Activated CD4-positive, alpha-beta T cell treated with anti-CD3 and anti-CD28 coated beads, Interleukin-2, amount 10 ng/mL, durations not matched to agents 7 days and 5 days (primary cell): Measurements from ENCODE around the gene SVOPL. TPM values are rescaled to one million over a fixed set of nuclear protein-coding genes. Genes with fewer than 3 reads are reported as not detected.

Experiments
- CTCF ChIA-PET: fragments of 350-600 bp; sonication (Branson Sonifier 250); formaldehyde crosslinking; loops from one replicate; lab custom pipeline; 2021; ENCODE audit warnings: antibody characterized with exemption; lab: Charles Lee
- POLR2A ChIA-PET: fragments of 350-600 bp; sonication (Branson Sonifier 250); formaldehyde crosslinking; loops from one replicate; lab custom pipeline; 2021; ENCODE audit warnings: antibody characterized with exemption; lab: Charles Lee
- DNase-seq: peaks from one replicate; pipeline ENCODE4 v3.0.0-alpha.2; 2020
- H3K27ac Mint-ChIP-seq: one replicate; pipeline ENCODE4 v1.8.0; 2021; ENCODE audit warnings: mild to moderate bottlenecking, moderate library complexity, mixed read lengths
- H3K27me3 Mint-ChIP-seq: one replicate; pipeline ENCODE4 v1.8.0; 2021; ENCODE audit warnings: mixed read lengths
- H3K36me3 Mint-ChIP-seq: one replicate; pipeline ENCODE4 v1.8.0; 2021; ENCODE audit warnings: low read depth, mixed read lengths
- H3K4me1 Mint-ChIP-seq: one replicate; pipeline ENCODE4 v1.8.0; 2021; ENCODE audit warnings: mixed read lengths
- H3K4me3 Mint-ChIP-seq: one replicate; pipeline ENCODE4 v1.8.0; 2021; ENCODE audit warnings: mild to moderate bottlenecking, moderate library complexity, mixed read lengths
- H3K9me3 Mint-ChIP-seq: one replicate; pipeline ENCODE4 v1.8.0; 2021; ENCODE audit warnings: mixed read lengths
- total RNA-seq, 2 experiments: library from RNA; stranded (reverse); gene quantifications; one replicate each; pipeline ENCODE4 v1.2.3, GENCODE V29; 2021

Gene SVOPL
- total RNA-seq, 2 experiments from 2014 or later = 1.3 to 2.3 TPM

DNA sequence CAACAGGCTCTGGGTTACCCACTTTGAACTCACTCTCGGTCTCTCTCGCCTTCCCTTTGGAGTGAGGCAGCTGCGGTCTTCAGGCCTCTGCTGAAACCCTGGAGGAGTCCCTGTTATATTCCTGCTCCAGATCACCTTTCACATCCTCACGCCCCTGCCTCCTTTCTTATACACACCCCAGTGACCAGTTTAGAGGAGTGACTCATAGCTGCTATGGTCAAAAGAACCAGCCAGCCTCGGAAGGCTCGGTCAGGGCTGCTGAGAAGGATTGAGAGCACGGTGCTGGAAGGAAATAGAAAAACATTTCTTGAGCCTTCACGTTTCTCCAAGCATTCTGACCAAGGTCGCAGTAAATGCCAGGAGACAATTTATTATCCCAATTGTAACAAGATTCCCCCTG lies 28.3 kb upstream of the SVOPL start:
- Mint-ChIP-seq H3K36me3 (no peaks in the 10 kb centered on the region), H3K27ac (no peak overlapping the region), H3K4me1 (peaks cover 3% of the 10 kb centered on the region), H3K4me3 (no peak overlapping the region), H3K9me3 (no peaks in the 10 kb centered on the region), H3K27me3 (no peaks in the 10 kb centered on the region)
- CTCF ChIA-PET = interaction anchor here (3.6 kb wide), 1 partner anchor 9 kb away, joined by 9 read pairs; no protein-coding TSS in a partner anchor
- no peak for DNase-seq
- POLR2A ChIA-PET = no interaction called here

DNA sequence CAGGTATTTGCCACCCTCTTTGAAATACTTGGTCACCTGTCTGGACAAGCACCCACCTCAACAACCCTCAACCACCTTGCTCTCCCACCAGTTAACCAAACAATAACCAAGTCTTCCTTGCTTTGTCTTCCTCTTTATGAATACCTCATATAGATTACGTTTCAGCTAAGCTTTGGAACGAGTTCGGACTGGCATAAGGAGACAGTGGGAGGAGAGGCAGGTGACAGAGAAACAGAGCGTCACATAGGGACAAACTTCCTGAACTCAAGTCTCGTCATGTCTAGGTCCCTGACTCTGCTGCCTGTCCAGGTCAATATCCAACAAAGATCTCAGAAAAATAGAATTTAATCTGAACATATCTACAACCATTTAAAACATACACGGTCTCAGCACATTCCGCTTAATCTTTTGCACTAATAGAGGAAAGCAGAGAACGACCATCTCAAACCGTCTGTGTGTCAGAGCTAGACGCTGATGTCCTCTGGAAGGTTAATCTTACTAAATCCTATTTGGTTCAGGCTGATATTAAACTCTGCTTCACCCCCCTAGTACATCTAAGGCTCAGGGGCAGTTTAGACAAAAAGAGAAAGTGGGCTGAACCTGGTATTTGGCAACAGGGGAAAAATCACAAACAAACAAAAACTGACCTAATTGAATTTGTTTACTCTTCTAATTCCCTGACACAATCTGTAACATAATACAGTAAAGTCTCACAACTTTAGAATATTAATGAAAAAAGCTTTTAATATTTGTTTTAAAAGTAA lies 26.4 kb upstream of the SVOPL start:
- Mint-ChIP-seq H3K27ac (no peak overlapping the region), H3K4me1 (no peaks in the 10 kb centered on the region), H3K9me3 (no peaks in the 10 kb centered on the region), H3K27me3 (no peaks in the 10 kb centered on the region), H3K4me3 (no peak overlapping the region), H3K36me3 (no peaks in the 10 kb centered on the region)
- ChIA-PET POLR2A (no interaction called here), CTCF (interaction anchor here (0.6 to 3.6 kb wide), 3 partner anchors 11 to 209 kb away, joined by 3 to 9 read pairs (median 4); no protein-coding TSS in a partner anchor)
- no peak for DNase-seq

DNA sequence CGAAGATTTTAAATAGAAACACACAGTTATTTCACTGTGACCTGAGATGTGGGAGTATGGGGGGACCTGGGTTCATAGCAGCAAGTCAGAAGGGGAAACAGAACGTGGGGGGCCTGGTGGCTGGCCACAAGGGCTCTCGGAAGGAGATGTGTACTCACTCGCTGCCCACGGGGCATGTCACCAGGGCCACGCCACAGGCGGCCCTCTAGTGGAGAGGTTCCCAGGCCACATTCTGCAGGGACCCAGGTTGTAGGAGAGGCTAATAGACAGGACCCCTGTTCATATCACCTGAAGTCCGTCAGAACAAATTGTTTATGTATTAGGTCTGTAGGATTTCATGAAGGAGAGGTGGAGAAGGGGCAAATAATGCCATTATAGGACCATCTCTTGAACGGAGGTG lies 25.1 kb upstream of the SVOPL start:
- no peaks in the 10 kb centered on the region for H3K4me1 Mint-ChIP-seq
- no peaks in the 10 kb centered on the region for H3K36me3 Mint-ChIP-seq
- no peak overlapping the region for H3K4me3 Mint-ChIP-seq
- CTCF ChIA-PET = interaction anchor here (1.0 to 3.6 kb wide), 2 partner anchors 12 to 24 kb away, joined by 4 to 9 read pairs; no protein-coding TSS in a partner anchor
- DNase-seq = no peak
- H3K27me3 Mint-ChIP-seq = no peaks in the 10 kb centered on the region
- POLR2A ChIA-PET = no interaction called here
- no peaks in the 10 kb centered on the region for H3K9me3 Mint-ChIP-seq
- no peak overlapping the region for H3K27ac Mint-ChIP-seq

DNA sequence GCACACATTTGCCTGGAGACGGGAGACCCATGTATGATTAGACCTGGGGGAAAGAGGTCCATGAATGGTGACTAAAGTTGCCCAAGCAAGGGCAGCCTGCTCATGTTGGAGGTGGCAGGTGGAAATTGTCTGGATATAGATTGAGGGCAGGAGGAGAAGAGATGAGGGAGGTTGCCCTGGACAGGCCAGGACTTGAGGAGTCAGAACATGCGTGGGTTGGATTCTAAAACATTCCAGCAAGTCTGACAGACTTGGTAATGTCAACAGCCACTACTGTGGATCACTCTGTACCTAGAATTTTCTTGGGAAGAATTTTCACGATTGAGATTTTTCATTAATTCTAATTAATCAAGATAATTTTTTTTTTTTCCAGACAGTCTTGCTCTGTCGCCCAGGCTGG lies 19.1 kb upstream of the SVOPL start:
- Mint-ChIP-seq H3K4me1 (peaks cover 14% of the 10 kb centered on the region), H3K36me3 (no peaks in the 10 kb centered on the region), H3K27ac (no peak overlapping the region), H3K9me3 (no peaks in the 10 kb centered on the region), H3K4me3 (no peak overlapping the region), H3K27me3 (peaks cover 7% of the 10 kb centered on the region)
- ChIA-PET CTCF (no interaction called here), POLR2A (no interaction called here)
- DNase-seq = no peak

DNA sequence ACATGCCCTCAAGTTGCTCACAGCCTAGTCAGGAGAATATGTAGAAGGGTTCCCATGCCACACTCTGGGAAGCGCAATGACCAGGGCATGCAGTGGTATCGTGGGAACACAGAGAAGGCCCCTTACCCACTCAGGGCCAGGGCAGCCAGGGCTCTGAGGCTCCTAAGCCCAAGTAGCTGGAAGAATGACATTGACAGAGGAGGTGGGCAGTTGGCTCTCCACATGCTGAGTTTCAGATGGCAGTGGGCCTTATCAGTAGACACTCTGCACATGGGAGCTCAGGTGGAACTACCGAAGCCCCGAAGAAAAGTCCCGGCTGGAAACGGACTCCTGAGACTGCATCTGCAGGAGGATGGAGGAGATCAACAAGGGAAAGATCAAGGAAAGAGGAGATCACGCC lies 15.7 kb upstream of the SVOPL start:
- H3K4me3 Mint-ChIP-seq = no peak overlapping the region
- POLR2A ChIA-PET = no interaction called here
- H3K4me1 Mint-ChIP-seq = peaks cover 24% of the 10 kb centered on the region

DNA sequence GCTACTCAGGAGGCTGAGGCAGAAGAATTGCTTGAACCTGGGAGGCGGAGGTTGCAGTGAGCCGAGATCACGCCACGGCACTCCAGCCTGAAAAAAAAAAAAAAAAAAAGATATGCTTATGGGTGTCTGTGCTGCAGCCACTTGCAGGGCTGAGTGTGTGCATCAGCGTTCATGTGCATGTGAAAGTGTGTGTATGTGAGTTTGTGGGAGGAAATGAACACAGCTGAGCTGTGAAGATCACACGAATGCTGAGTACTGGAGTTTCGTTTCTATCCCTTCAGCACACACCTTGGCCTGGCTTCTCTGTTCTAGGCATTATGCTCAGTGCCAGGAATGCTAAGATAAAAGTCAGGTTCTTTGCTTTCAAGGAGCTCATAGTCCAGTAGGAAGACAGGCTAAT lies 12.0 kb upstream of the SVOPL start:
- peaks cover 5% of the 10 kb centered on the region for H3K27me3 Mint-ChIP-seq
- DNase-seq = peak; percentile 39
- POLR2A ChIA-PET = no interaction called here

More for the DNA sequence above, 15.7 kb upstream of the SVOPL start:
- DNase-seq = no peak
- Mint-ChIP-seq H3K36me3 (no peaks in the 10 kb centered on the region), H3K27ac (no peak overlapping the region), H3K27me3 (peaks cover 7% of the 10 kb centered on the region), H3K9me3 (no peaks in the 10 kb centered on the region)
- CTCF ChIA-PET = interaction anchor here (0.7 to 0.9 kb wide), 4 partner anchors 8 to 313 kb away, joined by 3 to 4 read pairs (median 3); no protein-coding TSS in a partner anchor

DNA sequence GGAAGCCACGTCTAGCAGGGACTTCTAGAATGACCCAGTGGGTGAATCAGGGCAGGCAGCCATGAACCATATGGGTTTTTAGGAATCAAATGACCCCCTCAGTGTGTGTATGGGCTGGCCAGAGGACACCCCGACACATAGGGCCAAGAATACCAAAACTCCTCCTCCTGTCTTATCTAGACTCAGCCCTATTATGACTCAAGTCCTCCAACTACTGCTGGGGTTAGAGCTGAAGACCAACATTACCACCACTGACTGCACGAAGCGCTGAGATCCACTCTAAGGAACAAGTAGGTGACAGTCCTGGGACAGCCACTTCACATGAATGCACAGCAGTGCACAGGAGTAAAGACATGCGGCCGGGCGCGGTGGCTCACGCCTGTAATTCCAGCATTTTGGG lies 11.5 kb upstream of the SVOPL start:
- peaks cover 2% of the 10 kb centered on the region for H3K27me3 Mint-ChIP-seq
- CTCF ChIA-PET = interaction anchor here (1.3 kb wide), 1 partner anchor 10 kb away, joined by 3 read pairs; no protein-coding TSS in a partner anchor
- POLR2A ChIA-PET = no interaction called here
- peaks cover 18% of the 10 kb centered on the region for H3K4me1 Mint-ChIP-seq
- H3K36me3 Mint-ChIP-seq = no peaks in the 10 kb centered on the region
- no peak overlapping the region for H3K4me3 Mint-ChIP-seq
- H3K9me3 Mint-ChIP-seq = no peaks in the 10 kb centered on the region
- no peak overlapping the region for H3K27ac Mint-ChIP-seq
- no peak for DNase-seq

More for the DNA sequence above, 12.0 kb upstream of the SVOPL start:
- Mint-ChIP-seq H3K9me3 (no peaks in the 10 kb centered on the region), H3K36me3 (no peaks in the 10 kb centered on the region), H3K4me1 (peaks cover 23% of the 10 kb centered on the region), H3K27ac (no peak overlapping the region), H3K4me3 (no peak overlapping the region)
- CTCF ChIA-PET = interaction anchor here (1.3 kb wide), 1 partner anchor 10 kb away, joined by 3 read pairs; no protein-coding TSS in a partner anchor

DNA sequence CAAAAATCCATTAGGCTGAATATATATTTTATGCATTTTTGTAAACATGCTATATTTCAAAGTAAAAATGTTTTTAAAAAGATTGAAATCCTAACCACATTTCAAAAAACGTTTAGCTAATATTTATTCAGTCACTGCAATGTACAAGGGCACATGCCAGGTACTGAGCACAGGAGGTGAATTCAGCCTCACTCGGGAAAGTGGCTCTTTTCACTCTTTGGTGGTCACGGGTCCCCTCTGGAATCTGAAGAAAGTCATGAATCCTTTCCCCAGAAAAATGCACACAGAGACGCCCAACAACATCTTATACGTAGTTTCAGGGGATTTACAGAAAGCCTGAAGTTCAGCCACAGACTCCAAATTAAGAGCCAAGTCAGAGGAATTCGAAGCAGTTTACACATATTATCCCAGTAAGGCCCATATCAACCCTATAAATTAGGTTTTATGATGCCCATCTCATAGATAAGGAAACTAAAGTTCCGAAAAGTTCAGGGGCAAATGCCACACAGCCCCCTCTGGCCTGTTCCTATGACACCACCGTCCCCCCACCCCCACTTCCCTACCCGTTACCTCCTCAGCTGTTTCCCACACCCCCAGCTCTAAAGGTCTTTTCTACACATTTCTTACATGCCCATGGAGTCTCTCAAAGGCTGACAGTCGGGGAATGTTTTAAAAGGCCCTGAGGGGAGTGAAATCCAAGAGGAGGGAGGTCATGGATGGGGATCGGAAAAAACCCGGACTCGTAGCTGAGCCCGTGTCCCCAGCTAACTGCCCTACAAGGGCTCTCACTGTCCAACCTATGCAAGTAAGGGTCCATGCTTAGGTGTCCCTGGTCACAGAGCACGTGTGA lies 9.6 kb upstream of the SVOPL start:
- Mint-ChIP-seq H3K4me3 (no peak overlapping the region), H3K36me3 (no peaks in the 10 kb centered on the region), H3K4me1 (peaks cover 12% of the 10 kb centered on the region), H3K27ac (peak overlapping the region; percentile 13), H3K9me3 (no peaks in the 10 kb centered on the region), H3K27me3 (no peaks in the 10 kb centered on the region)
- ChIA-PET CTCF (interaction anchor here (0.6 kb wide), 1 partner anchor 303 kb away, joined by 4 read pairs; no protein-coding TSS in a partner anchor), POLR2A (no interaction called here)
- DNase-seq = no peak

DNA sequence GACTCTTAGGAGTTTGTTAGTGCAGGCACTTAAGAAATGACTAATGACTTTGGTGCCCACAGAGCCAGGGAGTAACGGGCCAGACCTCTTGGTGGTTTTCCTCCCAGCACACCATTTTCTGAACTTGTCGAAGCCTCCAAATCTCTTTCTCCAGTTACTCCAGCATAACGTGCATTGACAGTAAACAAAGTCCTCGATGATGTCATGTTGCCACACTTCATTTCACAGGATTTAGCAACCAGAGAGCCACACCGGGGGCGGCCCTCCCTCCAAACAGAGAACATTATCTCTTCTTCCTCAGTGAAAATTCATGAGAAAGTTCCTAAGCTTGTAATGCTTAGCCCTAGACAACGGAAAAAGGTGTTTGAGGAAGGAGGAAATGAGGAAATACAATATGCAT lies 4.0 kb upstream of the SVOPL start:
- ChIA-PET POLR2A (no interaction called here), CTCF (interaction anchor here (1.0 to 1.3 kb wide), 2 partner anchors 11 to 703 kb away, joined by 3 to 4 read pairs; partner anchors contain the start of gene CREB3L2)
- no peaks in the 10 kb centered on the region for H3K9me3 Mint-ChIP-seq
- no peak overlapping the region for H3K27ac Mint-ChIP-seq
- H3K4me3 Mint-ChIP-seq = no peak overlapping the region
- no peaks in the 10 kb centered on the region for H3K27me3 Mint-ChIP-seq
- DNase-seq = no peak
- no peaks in the 10 kb centered on the region for H3K4me1 Mint-ChIP-seq
- no peaks in the 10 kb centered on the region for H3K36me3 Mint-ChIP-seq

DNA sequence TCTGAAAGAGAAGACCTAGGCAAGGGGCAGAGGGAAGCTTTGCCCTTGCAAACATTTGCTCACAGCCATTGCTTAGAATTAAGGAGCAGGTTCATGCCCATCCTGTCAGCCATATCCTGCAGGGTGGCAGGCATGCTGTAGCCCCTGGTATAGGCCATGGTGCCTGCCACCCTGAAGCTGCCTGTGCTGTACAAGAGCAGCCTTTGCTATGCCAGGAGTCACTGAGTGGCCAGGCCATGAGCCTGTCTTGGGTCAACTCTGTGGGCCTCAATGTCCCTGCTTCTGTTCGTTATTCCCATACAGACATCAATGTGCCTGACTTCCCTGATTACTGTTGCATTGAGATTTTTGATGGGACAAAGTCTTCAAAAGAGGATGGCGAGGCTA lies 368 bp upstream of the SVOPL start:
- H3K27ac Mint-ChIP-seq = no peak overlapping the region
- H3K4me3 Mint-ChIP-seq = no peak overlapping the region
- POLR2A ChIA-PET = no interaction called here
- no peaks in the 10 kb centered on the region for H3K36me3 Mint-ChIP-seq
- no peak for DNase-seq
- CTCF ChIA-PET = no interaction called here
- no peaks in the 10 kb centered on the region for H3K9me3 Mint-ChIP-seq
- H3K4me1 Mint-ChIP-seq = no peaks in the 10 kb centered on the region
- H3K27me3 Mint-ChIP-seq = peaks cover 2% of the 10 kb centered on the region

DNA sequence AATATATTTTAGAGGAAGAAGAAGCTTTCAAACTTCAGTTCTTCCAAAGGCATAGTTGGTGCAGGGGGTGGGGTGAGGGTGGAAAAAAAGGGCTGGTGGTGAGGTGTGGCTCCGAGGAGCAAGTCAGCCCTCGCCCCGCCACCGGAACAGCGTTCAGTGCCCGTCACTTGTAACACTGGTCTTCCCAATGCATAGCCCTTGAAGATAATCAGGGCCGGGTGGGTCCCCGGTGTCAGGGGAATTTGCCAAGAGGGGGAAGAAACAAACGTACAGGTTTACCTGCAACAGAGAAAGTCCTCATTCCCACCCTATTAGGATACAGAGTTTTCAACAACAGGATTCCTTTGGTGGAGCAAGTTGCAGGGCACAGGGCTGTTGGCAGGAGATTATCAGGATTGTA lies 1.5 kb downstream of the SVOPL start:
- CTCF ChIA-PET = interaction anchor here (0.6 kb wide), 1 partner anchor 221 kb away, joined by 3 read pairs; no protein-coding TSS in a partner anchor
- H3K4me3 Mint-ChIP-seq = no peak overlapping the region
- H3K27me3 Mint-ChIP-seq = peaks cover 4% of the 10 kb centered on the region
- no peaks in the 10 kb centered on the region for H3K9me3 Mint-ChIP-seq
- no peak for DNase-seq
- H3K27ac Mint-ChIP-seq = no peak overlapping the region
- H3K36me3 Mint-ChIP-seq = no peaks in the 10 kb centered on the region
- no peaks in the 10 kb centered on the region for H3K4me1 Mint-ChIP-seq
- POLR2A ChIA-PET = no interaction called here

DNA sequence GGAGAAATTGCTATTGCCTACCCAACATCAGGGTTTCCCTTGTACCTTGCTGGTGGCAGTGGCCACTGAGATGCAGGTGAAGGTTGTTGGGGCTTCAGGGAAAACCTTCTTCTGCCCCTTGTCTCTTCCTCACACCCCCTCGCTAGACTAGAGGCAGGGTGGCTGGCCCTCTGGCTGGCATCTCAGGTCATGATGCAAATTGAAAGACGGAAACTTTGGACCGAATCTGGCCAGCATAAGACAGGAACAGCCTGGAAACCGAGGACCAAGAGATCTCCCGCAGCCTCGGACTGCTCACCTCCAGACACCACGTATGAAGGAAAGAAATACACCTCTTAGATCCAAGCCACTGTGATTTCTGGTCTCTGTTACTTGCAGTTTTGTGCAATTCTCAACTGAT lies 2.9 kb downstream of the SVOPL start:
- CTCF ChIA-PET = no interaction called here
- H3K36me3 Mint-ChIP-seq = no peaks in the 10 kb centered on the region

More for the DNA sequence above, 2.9 kb downstream of the SVOPL start:
- no peak for DNase-seq
- no peaks in the 10 kb centered on the region for H3K4me1 Mint-ChIP-seq
- no peak overlapping the region for H3K27ac Mint-ChIP-seq
- no peak overlapping the region for H3K4me3 Mint-ChIP-seq
- no peaks in the 10 kb centered on the region for H3K9me3 Mint-ChIP-seq
- peaks cover 4% of the 10 kb centered on the region for H3K27me3 Mint-ChIP-seq
- POLR2A ChIA-PET = no interaction called here
